Lung (tissue), 12 donors: Measurements from ENCODE around the gene IL4R. TPM values are rescaled to one million over a fixed set of nuclear protein-coding genes. Genes with fewer than 3 reads are reported as not detected.

Experiments used
- ATAC-seq: fragments of 200-7000 bp; cut with Tn5 transposase; one replicate; pipeline ENCODE4 v1.9.1; 2020; ENCODE audit warnings: moderate number of reproducible peaks; ENCODE audit not compliant: insufficient read depth, low FRiP score
- DNase-seq, 3 donors: peaks; one replicate each; pipeline ENCODE4 v3.0.0-alpha.2; 2013 to 2017
- H3K27ac ChIP-seq, 2 donors: one replicate each; pipeline ENCODE4 v1.5.1; 2013; ENCODE audit warnings: mild to moderate bottlenecking in 2 of 2, moderate library complexity in 2 of 2, control low read depth in 1 of 2, inconsistent platforms in 1 of 2, low read depth in 1 of 2, low read length in 1 of 2
- H3K27me3 ChIP-seq, 3 donors: one replicate each; pipeline ENCODE4 v1.5.1; 2013; ENCODE audit warnings: low read length in 2 of 3; ENCODE audit not compliant: control insufficient read depth in 3 of 3, insufficient read depth in 3 of 3
- H3K36me3 ChIP-seq, 4 donors: one replicate each; pipeline ENCODE4 v1.5.1; 2013; ENCODE audit warnings: low read length in 4 of 4, mild to moderate bottlenecking in 1 of 4, moderate library complexity in 1 of 4; ENCODE audit not compliant: control insufficient read depth in 4 of 4, insufficient read depth in 4 of 4
- H3K4me1 ChIP-seq, 5 donors: one replicate each; pipeline ENCODE4 v1.5.1; 2013; ENCODE audit warnings: low read length in 5 of 5, mild to moderate bottlenecking in 2 of 5, moderate library complexity in 1 of 5; ENCODE audit not compliant: control insufficient read depth in 5 of 5, insufficient read depth in 5 of 5
- H3K4me3 ChIP-seq: one replicate; pipeline ENCODE4 v1.5.1; 2013; ENCODE audit warnings: mild to moderate bottlenecking, control low read depth, moderate library complexity
- H3K9ac ChIP-seq, 2 donors: one replicate each; pipeline ENCODE4 v1.5.1; 2013; ENCODE audit warnings: low read length in 2 of 2, control low read depth in 1 of 2; ENCODE audit not compliant: insufficient read depth in 1 of 2
- H3K9me3 ChIP-seq, 4 donors: one replicate each; pipeline ENCODE4 v1.5.1; 2013; ENCODE audit warnings: low read length in 3 of 4, mild to moderate bottlenecking in 1 of 4, moderate library complexity in 1 of 4; ENCODE audit not compliant: control insufficient read depth in 4 of 4, insufficient read depth in 3 of 4
- CTCF ChIP-seq: IDR thresholded peaks from 2 replicates; pipeline ENCODE4 v1.5.1; 2012; ENCODE audit warnings: mild to moderate bottlenecking; ENCODE audit errors: control extremely low read depth, extremely low read depth
- WGBS, 2 donors: extraction: QIAGEN DNeasy Blood & Tissue Kit; methylation state at CpG; one replicate each; pipeline ENCODE4 v1.1.7; 2013; 5-methylcytosine and 5-hydroxymethylcytosine counted together
- polyA plus RNA-seq, 2 donors: library from polyadenylated mRNA; stranded (reverse); fragments of 200-250 nt; gene quantifications; one replicate each; pipeline ENCODE4 v1.2.1, GENCODE V29; 2013
- total RNA-seq, 2 donors: library from RNA; depleted of rRNA in 1 of 2; stranded (reverse); fragments of >200 nt in 1 of 2; gene quantifications; one replicate each; pipeline ENCODE4 v1.2.1, GENCODE V29; 2014 to 2021
- donor health status: control.
- donor health status: control.
- donor health status: Bipolar disorder and iron deficiency.
- donor health status: healthy.
- donor health status: DM: yes; HTN: yes; CAD: no.

IL4R gene
- total and polyA plus RNA-seq, 4 donors = 61.3 to 175 (median 114) TPM

- no peaks in the 10 kb centered on the region for H3K27me3 ChIP-seq
- DNase-seq (no peak), ATAC-seq (no peak)
- no peaks in the 10 kb centered on the region for H3K9me3 ChIP-seq
- 93 to 97% methylated on average over 5 of the region's 5 CpGs for WGBS, 2 donors
- H3K4me1 ChIP-seq = no peaks in the 10 kb centered on the region
- no peak overlapping the region for H3K27ac ChIP-seq
- no peaks in the 10 kb centered on the region for H3K36me3 ChIP-seq
- no peak overlapping the region for H3K9ac ChIP-seq
- H3K4me3 ChIP-seq = no peak overlapping the region
- no peak for TF ChIP-seq CTCF
Measured at GRCh38 chr16:27298132-27298531, 15.6 kb upstream of the IL4R start.

- DNase-seq = no peak
- Histone ChIP-seq H3K27me3 (no peaks in the 10 kb centered on the region), H3K36me3 (no peaks in the 10 kb centered on the region)
Measured at GRCh38 chr16:27301236-27301861, 12.4 kb upstream of the IL4R start.

GRCh38 chr16:27302126-27302525 lies 11.6 kb upstream of the IL4R start:
- ATAC-seq (no peak), DNase-seq (no peak)
- Histone ChIP-seq H3K27me3 (no peaks in the 10 kb centered on the region), H3K9me3 (no peaks in the 10 kb centered on the region), H3K4me3 (no peak overlapping the region), H3K27ac (no peak overlapping the region), H3K9ac (no peak overlapping the region), H3K4me1 (no peaks in the 10 kb centered on the region), H3K36me3 (no peaks in the 10 kb centered on the region)
- TF ChIP-seq CTCF = no peak
- WGBS, 2 donors = 86 to 92% methylated on average over 3 of the region's 3 CpGs

More at GRCh38 chr16:27301236-27301861, 12.4 kb upstream of the IL4R start:
- H3K9ac ChIP-seq = no peak overlapping the region
- no peak for ATAC-seq
- H3K4me1 ChIP-seq = no peaks in the 10 kb centered on the region
- 89 to 92% methylated on average over 3 of the region's 3 CpGs for WGBS, 2 donors
- TF ChIP-seq CTCF = no peak
- H3K27ac ChIP-seq = no peak overlapping the region
- H3K9me3 ChIP-seq = no peaks in the 10 kb centered on the region
- no peak overlapping the region for H3K4me3 ChIP-seq
